ENCODE results near the gene TMEM132C.

- TF ChIP-seq TAF1 (IDR thresholded peaks at IDR 0.05; ENCODE audit: borderline replicate concordance, insufficient read depth, low read length): 0 out of 2 replicates have a peak, but pooled peaks have one; percentile 24
- TF ChIP-seq REST (IDR thresholded peaks at IDR 0.05; ENCODE audit: insufficient read depth in 1 of 2, low read depth in 2 of 2, low read length in 2 of 2): 0 out of 4 replicates have a peak, but pooled peaks of 1 of the 2 experiments have one; percentile 53
Observed at GRCh38 chr12:128592220-128592744, 325.3 kb downstream of the TMEM132C start.
